ENCODE results near the gene ZMYM4.

- TF ChIP-seq POLR2A (IDR thresholded peaks at IDR 0.05) (no peak), CTCF (IDR thresholded peaks at IDR 0.05) (no peak)
Measured at GRCh38 chr1:35379317-35380000, 111.0 kb downstream of the ZMYM4 start.
